Natural killer cell (primary cell): ENCODE results near the gene ARHGEF4. TPM values are rescaled to one million over a fixed set of nuclear protein-coding genes. Genes with fewer than 3 reads are reported as not detected.

Experiments
- ATAC-seq, 3 donors: fragments of 150-1000 bp in 2 of 3; fragments of 200-7000 bp in 1 of 3; cut with Tn5 transposase; 1 replicate in 1 of 3; 2 replicates in 2 of 3; pipeline ENCODE4 v1.10.0; 2021; ENCODE audit warnings: mild to moderate bottlenecking in 2 of 3, moderate library complexity in 2 of 3
- DNase-seq, 2 donors: peaks; one replicate each; pipeline versions ENCODE4 v3.0.0 to v3.0.0-alpha.2; 2013 to 2021; ENCODE audit warnings: mixed read lengths in 1 of 2
- H3K27ac ChIP-seq: one replicate; pipeline ENCODE4 v1.5.1; 2013; ENCODE audit warnings: mild to moderate bottlenecking, low read length
- H3K27me3 ChIP-seq: one replicate; pipeline ENCODE4 v1.6.1; 2013; ENCODE audit warnings: low read length; ENCODE audit not compliant: control insufficient read depth, insufficient read depth
- H3K36me3 ChIP-seq: one replicate; pipeline ENCODE4 v1.6.1; 2013; ENCODE audit warnings: low read length; ENCODE audit not compliant: control insufficient read depth, insufficient read depth
- H3K4me1 ChIP-seq: one replicate; pipeline ENCODE4 v1.6.1; 2013; ENCODE audit warnings: low read length; ENCODE audit not compliant: control insufficient read depth, insufficient read depth
- H3K4me3 ChIP-seq: one replicate; pipeline ENCODE4 v1.5.1; 2013; ENCODE audit warnings: low read length
- H3K9me3 ChIP-seq: one replicate; pipeline ENCODE4 v1.6.1; 2013; ENCODE audit warnings: low read length; ENCODE audit not compliant: control insufficient read depth, insufficient read depth
- H3K27ac Mint-ChIP-seq, 2 donors: one replicate each; pipeline ENCODE4 v1.8.0; 2022; ENCODE audit warnings: mild to moderate bottlenecking in 2 of 2, mixed read lengths in 2 of 2, moderate library complexity in 1 of 2
- H3K27me3 Mint-ChIP-seq, 2 donors: one replicate each; pipeline ENCODE4 v1.8.0; 2022; ENCODE audit warnings: low read depth in 2 of 2, mixed read lengths in 2 of 2
- H3K36me3 Mint-ChIP-seq: one replicate; pipeline ENCODE4 v1.8.0; 2022; ENCODE audit warnings: mixed read lengths
- H3K4me1 Mint-ChIP-seq, 2 donors: one replicate each; pipeline ENCODE4 v1.8.0; 2022; ENCODE audit warnings: mixed read lengths in 2 of 2
- H3K4me3 Mint-ChIP-seq: one replicate; pipeline ENCODE4 v1.8.0; 2022; ENCODE audit warnings: mild to moderate bottlenecking, moderate library complexity, mixed read lengths
- H3K9me3 Mint-ChIP-seq, 2 donors: one replicate each; pipeline ENCODE4 v1.8.0; 2022; ENCODE audit warnings: mixed read lengths in 2 of 2
- CTCF ChIP-seq: fragments of 200-600 bp; IDR thresholded peaks from one replicate; pipeline ENCODE4 v1.8.0; 2022; ENCODE audit warnings: antibody characterized with exemption
- WGBS: methylation state at CpG from one replicate; pipeline ENCODE4 v1.1.7; 2013; ENCODE audit warnings: missing lambda C conversion rate; ENCODE audit not compliant: insufficient coverage; 5-methylcytosine and 5-hydroxymethylcytosine counted together
- intact Hi-C: fragments of 100-400 bp; cut with micrococcal nuclease; formaldehyde crosslinking; loops from one replicate; pipeline ENCODE4 v1.14.2; 2022
- total RNA-seq, 4 donors: library from RNA; stranded (reverse); fragments of 120-200 nt in 1 of 4; gene quantifications; one replicate each; pipeline versions ENCODE4 v1.2.3 to v1.2.4, GENCODE V29; 2013 to 2022

Gene ARHGEF4
- total RNA-seq, 3 donors from 2014 or later (not counting 1 experiment from before 2014, with no cell fraction given): 0.11 TPM; not detected in 2

GRCh38 chr2:131032393-131032836 is 195.7 kb downstream of the ARHGEF4 start:
- ATAC-seq (no peak), DNase-seq (no peak)
- Histone ChIP-seq H3K27me3 (peaks cover 2% of the 10 kb centered on the region), H3K9me3 (peaks cover 6% of the 10 kb centered on the region), H3K27ac (no peak overlapping the region), H3K36me3 (no peaks in the 10 kb centered on the region), H3K4me1 (no peaks in the 10 kb centered on the region), H3K4me3 (no peak overlapping the region)
- intact Hi-C loops: no loop called here
- Mint-ChIP-seq H3K4me1 (no peaks in the 10 kb centered on the region), H3K4me3 (no peak overlapping the region), H3K9me3 (no peaks in the 10 kb centered on the region), H3K27ac (no peak overlapping the region), H3K27me3 (peaks cover 5 to 16% of the 10 kb centered on the region in 2 donors), H3K36me3 (no peaks in the 10 kb centered on the region)
- WGBS: 91% methylated on average over 4 of the region's 4 CpGs
- TF ChIP-seq CTCF: no peak

- TF ChIP-seq CTCF: no peak
- H3K27me3 Mint-ChIP-seq: peaks cover 11 to 15% of the 10 kb centered on the region in 2 donors
- H3K4me3 Mint-ChIP-seq: no peak overlapping the region
- peak in 1 of 3 donors; percentile 11 for ATAC-seq
- no peaks in the 10 kb centered on the region for H3K36me3 Mint-ChIP-seq
- Histone ChIP-seq H3K4me3 (no peak overlapping the region), H3K9me3 (no peaks in the 10 kb centered on the region), H3K4me1 (no peaks in the 10 kb centered on the region), H3K27ac (no peak overlapping the region), H3K27me3 (peaks cover 5% of the 10 kb centered on the region), H3K36me3 (no peaks in the 10 kb centered on the region)
- intact Hi-C loops: no loop called here
- H3K9me3 Mint-ChIP-seq: no peaks in the 10 kb centered on the region
- H3K27ac Mint-ChIP-seq: no peak overlapping the region
- no peaks in the 10 kb centered on the region for H3K4me1 Mint-ChIP-seq
- WGBS: 78% methylated on average over 1 of the region's 1 CpG
- DNase-seq: no peak
Measured at GRCh38 chr2:131033786-131034121, 197.0 kb downstream of the ARHGEF4 start.

- intact Hi-C loops: no loop called here
- peaks cover 11 to 13% of the 10 kb centered on the region in 2 donors for H3K27me3 Mint-ChIP-seq
- Histone ChIP-seq H3K4me3 (no peak overlapping the region), H3K27ac (no peak overlapping the region), H3K4me1 (peaks cover 2% of the 10 kb centered on the region), H3K9me3 (no peaks in the 10 kb centered on the region), H3K36me3 (no peaks in the 10 kb centered on the region), H3K27me3 (peaks cover 10% of the 10 kb centered on the region)
- no peaks in the 10 kb centered on the region for H3K9me3 Mint-ChIP-seq
- H3K27ac Mint-ChIP-seq: no peak overlapping the region
- no peaks in the 10 kb centered on the region for H3K36me3 Mint-ChIP-seq
- no peak for TF ChIP-seq CTCF
- no peak overlapping the region for H3K4me3 Mint-ChIP-seq
- WGBS: 6% methylated on average over 61 of the region's 61 CpGs
- H3K4me1 Mint-ChIP-seq: no peaks in the 10 kb centered on the region
- ATAC-seq (no peak), DNase-seq (peak in 1 of 2 donors; percentile 44)
Measured at GRCh38 chr2:131034122-131035051, 197.7 kb downstream of the ARHGEF4 start.
